NCI-H226 (cell line): ENCODE results near the gene KIF3B.
A peak's percentile ranks its signal among the peaks of the same experiment; 100 is the strongest.
"Not testable (repeated sequence)": the region's sequence is repeated elsewhere in the genome, so short reads cannot be mapped to it uniquely, and the experiment has no call there.

ENCODE experiments used
- DNase-seq: peaks from one replicate; pipeline ENCODE4 v3.0.0-alpha.2; 2015

Gene KIF3B

GRCh38 chr20:32277361-32278198 is at the start of gene KIF3B:
KIF3B (plus strand) TSS chr20:32277651; CDS start chr20:32309778, 32,127 bp downstream.
- DNase-seq = peak; percentile 78

GRCh38 chr20:32227744-32228688 is 49.4 kb upstream of the KIF3B start:
- no peak for DNase-seq

- no peak for DNase-seq
Observed at GRCh38 chr20:32229251-32229747, 48.2 kb upstream of the KIF3B start.

GRCh38 chr20:32230707-32231106 is 46.7 kb upstream of the KIF3B start:
- DNase-seq = no peak

- no peak for DNase-seq
Observed at GRCh38 chr20:32231245-32231644, 46.2 kb upstream of the KIF3B start.

GRCh38 chr20:32231847-32232246 is 45.6 kb upstream of the KIF3B start:
- no peak for DNase-seq

- DNase-seq = no peak
Observed at GRCh38 chr20:32232326-32232886, 45.0 kb upstream of the KIF3B start.

- no peak for DNase-seq
Observed at GRCh38 chr20:32233286-32233685, 44.2 kb upstream of the KIF3B start.

- DNase-seq = no peak
Observed at GRCh38 chr20:32234135-32234808, 43.2 kb upstream of the KIF3B start.

- no peak for DNase-seq
Observed at GRCh38 chr20:32235331-32236047, 42.0 kb upstream of the KIF3B start.

- no peak for DNase-seq
Observed at GRCh38 chr20:32236048-32236533, 41.4 kb upstream of the KIF3B start.

GRCh38 chr20:32236819-32237218 is 40.6 kb upstream of the KIF3B start:
- no peak for DNase-seq

GRCh38 chr20:32237419-32237818 is 40.0 kb upstream of the KIF3B start:
- DNase-seq = no peak

GRCh38 chr20:32238483-32239425 is 38.7 kb upstream of the KIF3B start:
- DNase-seq = no peak

- DNase-seq = no peak
Observed at GRCh38 chr20:32240205-32240604, 37.2 kb upstream of the KIF3B start.

- no peak for DNase-seq
Observed at GRCh38 chr20:32241807-32242206, 35.6 kb upstream of the KIF3B start.

GRCh38 chr20:32244150-32244823 is 33.2 kb upstream of the KIF3B start:
- DNase-seq = no peak

- no peak for DNase-seq
Observed at GRCh38 chr20:32244959-32245358, 32.5 kb upstream of the KIF3B start.

- not testable (repeated sequence) for DNase-seq
Observed at GRCh38 chr20:32246208-32246607, 31.2 kb upstream of the KIF3B start.

- no peak for DNase-seq
Observed at GRCh38 chr20:32248043-32248442, 29.4 kb upstream of the KIF3B start.
